HL-60 (cell line): ENCODE data around the gene SRGAP3.

Experiments used
- DNase-seq, 2 experiments: peaks; one replicate each; pipeline ENCODE4 v3.0.0-alpha.2; 2010 to 2020; ENCODE audit warnings: low read depth in 1 of 2, low spot score in 1 of 2
- H3K27ac ChIP-seq: fragments of 250-450 bp; sonication (Bioruptor Pico); replicated peaks from 2 replicates; pipeline ENCODE4 v1.5.1; 2020; ENCODE audit warnings: mild to moderate bottlenecking, moderate library complexity
- H3K27me3 ChIP-seq: fragments of 250-450 bp; sonication (Bioruptor Pico); 2 replicates; pipeline ENCODE4 v1.5.1; 2021; ENCODE audit warnings: mild to moderate bottlenecking, moderate library complexity; ENCODE audit not compliant: insufficient read depth, poor library complexity, severe bottlenecking
- H3K4me3 ChIP-seq: replicated peaks from 2 replicates; pipeline ENCODE4 v1.5.1; 2011; ENCODE audit warnings: mild to moderate bottlenecking, control low read depth, low read length; ENCODE audit not compliant: insufficient read depth
- GABPA ChIP-seq: IDR thresholded peaks from 2 replicates; pipeline ENCODE4 v1.6.1; 2012; ENCODE audit warnings: low read depth
- POLR2AphosphoS5 ChIP-seq: IDR thresholded peaks from 2 replicates; pipeline ENCODE4 v1.6.1; 2012; ENCODE audit warnings: low read depth
- SPI1 ChIP-seq: IDR thresholded peaks from 2 replicates; pipeline ENCODE4 v1.6.1; 2012; ENCODE audit warnings: low read depth, mild to moderate bottlenecking, borderline replicate concordance
- TF ChIP-seq, protein P1 (sequence below): IDR thresholded peaks from 2 replicates; pipeline ENCODE4 v1.6.1; 2012; ENCODE audit warnings: low read depth; ENCODE audit not compliant: insufficient replicate concordance
- TF ChIP-seq, protein P2 (sequence below): IDR thresholded peaks from one replicate; pipeline ENCODE4 v1.5.1; 2011; ENCODE audit warnings: low read length, control low read depth, inconsistent platforms; ENCODE audit not compliant: insufficient read depth

Gene SRGAP3

DNA sequence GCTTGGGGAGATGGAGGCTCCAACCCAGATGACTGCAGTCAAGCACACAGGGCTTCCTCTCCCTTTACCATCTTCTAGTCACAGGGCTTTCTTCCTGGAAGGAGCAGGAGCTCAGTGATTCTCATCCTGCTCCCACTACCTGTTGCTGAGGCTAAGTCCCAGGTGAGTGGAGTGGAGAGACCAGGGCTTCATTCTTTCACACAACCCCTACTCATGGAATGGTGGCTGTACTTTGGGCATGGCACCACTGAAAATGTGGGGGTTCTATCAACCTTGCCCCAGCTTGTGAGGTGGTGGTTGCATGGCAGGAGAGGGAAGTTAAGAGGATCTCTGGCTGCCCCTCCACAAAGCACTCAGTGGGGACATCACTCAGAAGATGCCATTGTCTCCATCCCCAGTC is 249.4 kb downstream of the SRGAP3 start:
- no peak overlapping the region for H3K27ac ChIP-seq
- no peak for DNase-seq
- no peak overlapping the region for H3K4me3 ChIP-seq
- TF ChIP-seq SPI1: no peak
- TF ChIP-seq GABPA: no peak
- TF ChIP-seq, protein P1, sequence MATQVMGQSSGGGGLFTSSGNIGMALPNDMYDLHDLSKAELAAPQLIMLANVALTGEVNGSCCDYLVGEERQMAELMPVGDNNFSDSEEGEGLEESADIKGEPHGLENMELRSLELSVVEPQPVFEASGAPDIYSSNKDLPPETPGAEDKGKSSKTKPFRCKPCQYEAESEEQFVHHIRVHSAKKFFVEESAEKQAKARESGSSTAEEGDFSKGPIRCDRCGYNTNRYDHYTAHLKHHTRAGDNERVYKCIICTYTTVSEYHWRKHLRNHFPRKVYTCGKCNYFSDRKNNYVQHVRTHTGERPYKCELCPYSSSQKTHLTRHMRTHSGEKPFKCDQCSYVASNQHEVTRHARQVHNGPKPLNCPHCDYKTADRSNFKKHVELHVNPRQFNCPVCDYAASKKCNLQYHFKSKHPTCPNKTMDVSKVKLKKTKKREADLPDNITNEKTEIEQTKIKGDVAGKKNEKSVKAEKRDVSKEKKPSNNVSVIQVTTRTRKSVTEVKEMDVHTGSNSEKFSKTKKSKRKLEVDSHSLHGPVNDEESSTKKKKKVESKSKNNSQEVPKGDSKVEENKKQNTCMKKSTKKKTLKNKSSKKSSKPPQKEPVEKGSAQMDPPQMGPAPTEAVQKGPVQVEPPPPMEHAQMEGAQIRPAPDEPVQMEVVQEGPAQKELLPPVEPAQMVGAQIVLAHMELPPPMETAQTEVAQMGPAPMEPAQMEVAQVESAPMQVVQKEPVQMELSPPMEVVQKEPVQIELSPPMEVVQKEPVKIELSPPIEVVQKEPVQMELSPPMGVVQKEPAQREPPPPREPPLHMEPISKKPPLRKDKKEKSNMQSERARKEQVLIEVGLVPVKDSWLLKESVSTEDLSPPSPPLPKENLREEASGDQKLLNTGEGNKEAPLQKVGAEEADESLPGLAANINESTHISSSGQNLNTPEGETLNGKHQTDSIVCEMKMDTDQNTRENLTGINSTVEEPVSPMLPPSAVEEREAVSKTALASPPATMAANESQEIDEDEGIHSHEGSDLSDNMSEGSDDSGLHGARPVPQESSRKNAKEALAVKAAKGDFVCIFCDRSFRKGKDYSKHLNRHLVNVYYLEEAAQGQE: no peak
- TF ChIP-seq, protein P2, sequence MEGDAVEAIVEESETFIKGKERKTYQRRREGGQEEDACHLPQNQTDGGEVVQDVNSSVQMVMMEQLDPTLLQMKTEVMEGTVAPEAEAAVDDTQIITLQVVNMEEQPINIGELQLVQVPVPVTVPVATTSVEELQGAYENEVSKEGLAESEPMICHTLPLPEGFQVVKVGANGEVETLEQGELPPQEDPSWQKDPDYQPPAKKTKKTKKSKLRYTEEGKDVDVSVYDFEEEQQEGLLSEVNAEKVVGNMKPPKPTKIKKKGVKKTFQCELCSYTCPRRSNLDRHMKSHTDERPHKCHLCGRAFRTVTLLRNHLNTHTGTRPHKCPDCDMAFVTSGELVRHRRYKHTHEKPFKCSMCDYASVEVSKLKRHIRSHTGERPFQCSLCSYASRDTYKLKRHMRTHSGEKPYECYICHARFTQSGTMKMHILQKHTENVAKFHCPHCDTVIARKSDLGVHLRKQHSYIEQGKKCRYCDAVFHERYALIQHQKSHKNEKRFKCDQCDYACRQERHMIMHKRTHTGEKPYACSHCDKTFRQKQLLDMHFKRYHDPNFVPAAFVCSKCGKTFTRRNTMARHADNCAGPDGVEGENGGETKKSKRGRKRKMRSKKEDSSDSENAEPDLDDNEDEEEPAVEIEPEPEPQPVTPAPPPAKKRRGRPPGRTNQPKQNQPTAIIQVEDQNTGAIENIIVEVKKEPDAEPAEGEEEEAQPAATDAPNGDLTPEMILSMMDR: no peak
- TF ChIP-seq POLR2AphosphoS5: no peak
- H3K27me3 ChIP-seq: peaks cover 4% of the 10 kb centered on the region

DNA sequence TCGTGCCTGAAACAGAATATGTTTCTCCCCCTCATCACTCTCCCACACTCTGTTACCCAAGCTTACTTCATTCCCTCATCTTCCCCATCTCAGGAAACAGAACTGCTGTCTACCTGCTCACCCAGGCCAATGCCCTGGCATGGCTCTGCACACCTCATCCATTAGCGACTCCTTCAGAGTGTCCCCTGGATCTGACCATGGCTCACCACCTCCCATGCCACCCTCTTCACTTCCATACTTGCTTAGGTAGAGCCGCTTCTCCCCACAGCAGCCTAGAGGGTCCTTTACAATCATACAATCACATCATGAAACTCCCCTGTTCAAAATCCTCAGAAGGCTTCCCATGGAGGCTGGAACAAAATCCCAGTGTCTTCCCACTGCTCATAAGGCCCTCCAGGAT is 252.3 kb downstream of the SRGAP3 start:
- Histone ChIP-seq H3K4me3 (no peak overlapping the region), H3K27me3 (no peaks in the 10 kb centered on the region), H3K27ac (no peak overlapping the region)
- DNase-seq: no peak
- no peak for TF ChIP-seq POLR2AphosphoS5
- TF ChIP-seq GABPA: no peak
- TF ChIP-seq, protein P1: no peak
- TF ChIP-seq, protein P2: no peak
- TF ChIP-seq SPI1: no peak

DNA sequence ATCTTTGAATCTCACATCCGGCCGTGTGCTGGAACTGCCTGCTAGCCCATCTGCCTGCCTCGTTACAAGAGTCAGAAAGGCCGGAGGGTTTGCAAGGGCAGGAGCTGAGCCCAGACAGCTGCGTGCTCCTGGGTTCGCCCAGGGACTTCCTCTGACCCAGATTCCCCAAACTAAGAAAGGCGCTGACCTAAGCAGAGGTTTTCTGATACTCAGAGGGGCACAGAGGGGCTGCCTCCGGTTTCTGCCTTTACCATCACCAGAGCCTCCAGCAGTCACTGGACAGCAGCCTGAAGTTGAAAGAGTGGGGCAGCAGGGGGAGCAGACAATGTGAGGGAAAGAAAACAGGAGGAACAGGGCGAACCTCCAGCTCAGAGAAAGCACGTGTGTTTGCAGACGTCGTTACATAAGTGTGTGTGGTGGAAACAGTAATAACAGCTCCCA is 252.7 kb downstream of the SRGAP3 start:
- TF ChIP-seq, protein P2: no peak
- TF ChIP-seq SPI1 (no peak), GABPA (no peak), POLR2AphosphoS5 (no peak)
- TF ChIP-seq, protein P1: no peak
- DNase-seq: no peak
- Histone ChIP-seq H3K27ac (no peak overlapping the region), H3K4me3 (no peak overlapping the region), H3K27me3 (no peaks in the 10 kb centered on the region)
